H1 (cell line): ENCODE data around the gene OR52E4. TPM values are rescaled to one million over a fixed set of nuclear protein-coding genes. Genes with fewer than 3 reads are reported as not detected.

Experiments used
- CTCF ChIA-PET: fragments of 300-600 bp; sonication (Branson Sonifier 250); formaldehyde crosslinking; loops from one replicate; lab custom pipeline; 2021; ENCODE audit not compliant: partially characterized antibody; lab: Charles Lee
- POLR2A ChIA-PET: fragments of 300-600 bp; sonication (Branson Sonifier 250); formaldehyde crosslinking; loops from one replicate; lab custom pipeline; 2021; ENCODE audit warnings: inconsistent platforms; ENCODE audit not compliant: partially characterized antibody; lab: Charles Lee
- DNase-seq, 2 experiments: peaks; one replicate each; pipeline versions ENCODE4 v3.0.0 to v3.0.0-alpha.2; 2010 to 2022; ENCODE audit warnings: low spot score in 2 of 2, low read depth in 1 of 2, mixed read lengths in 1 of 2
- FAIRE-seq: peaks from 2 replicates; lab custom pipeline; 2011; peaks lifted over from hg19 to GRCh38; lab: Jason Lieb, UNC
- H2AFZ ChIP-seq: 2 replicates; pipeline ENCODE4 v1.8.1; 2012; ENCODE audit warnings: low read length, inconsistent platforms
- H2AK5ac ChIP-seq: 2 replicates; pipeline ENCODE4 v1.6.1; 2013; ENCODE audit warnings: low read depth, low read length
- H2BK120ac ChIP-seq: replicated peaks from 2 replicates; pipeline ENCODE3; 2013; ENCODE audit warnings: low read depth, low read length, inconsistent platforms
- H2BK12ac ChIP-seq: 2 replicates; pipeline ENCODE4 v1.6.1; 2013; ENCODE audit warnings: low read depth, low read length
- H2BK15ac ChIP-seq: 2 replicates; pipeline ENCODE4 v1.6.1; 2013; ENCODE audit warnings: low read length
- H2BK20ac ChIP-seq: 2 replicates; pipeline ENCODE4 v1.6.1; 2013; ENCODE audit warnings: low read length
- H2BK5ac ChIP-seq: 2 replicates; pipeline ENCODE4 v1.6.1; 2013; ENCODE audit warnings: low read depth, low read length
- H3K14ac ChIP-seq: 2 replicates; pipeline ENCODE4 v1.6.1; 2013; ENCODE audit warnings: inconsistent platforms; ENCODE audit not compliant: insufficient read length
- H3K18ac ChIP-seq: 2 replicates; pipeline ENCODE4 v1.6.1; 2013; ENCODE audit warnings: low read length; ENCODE audit errors: extremely low read depth
- H3K23ac ChIP-seq: 2 replicates; pipeline ENCODE4 v1.6.1; 2013; ENCODE audit warnings: inconsistent platforms; ENCODE audit not compliant: insufficient read length
- H3K23me2 ChIP-seq: 2 replicates; pipeline ENCODE4 v1.6.1; 2013; ENCODE audit warnings: low read depth, low read length
- H3K27ac ChIP-seq: 2 replicates; pipeline ENCODE4 v1.6.1; 2011; ENCODE audit warnings: low read depth, low read length, inconsistent platforms
- H3K27me3 ChIP-seq, 4 experiments: replicated peaks in 1 of 4; 1 replicate in 1 of 4; 2 replicates in 3 of 4; pipeline versions ENCODE4 v1.6.1 to v1.8.1; 2011 to 2013; ENCODE audit warnings: low read length in 3 of 4, mild to moderate bottlenecking in 3 of 4, inconsistent platforms in 2 of 4, mixed read lengths in 2 of 4, moderate library complexity in 1 of 4; ENCODE audit not compliant: control insufficient read depth in 3 of 4, insufficient read depth in 3 of 4; ENCODE audit errors: extremely low read depth in 1 of 4
- H3K36me3 ChIP-seq, 4 experiments: 2 replicates each; pipeline versions ENCODE4 v1.6.1 to v1.8.1; 2011 to 2013; ENCODE audit warnings: mild to moderate bottlenecking in 4 of 4, low read length in 3 of 4, moderate library complexity in 2 of 4, control low read depth in 1 of 4, inconsistent platforms in 1 of 4; ENCODE audit not compliant: insufficient read depth in 4 of 4, control insufficient read depth in 2 of 4
- H3K4ac ChIP-seq: replicated peaks from 2 replicates; pipeline ENCODE3; 2013; ENCODE audit warnings: low read length, low read depth, mixed read lengths, inconsistent platforms; ENCODE audit not compliant: insufficient read length
- H3K4me1 ChIP-seq, 4 experiments: replicated peaks in 1 of 4; 1 replicate in 1 of 4; 2 replicates in 3 of 4; pipeline versions ENCODE4 v1.6.1 to v1.8.1; 2011 to 2013; ENCODE audit warnings: low read length in 3 of 4, inconsistent platforms in 2 of 4, mixed read lengths in 1 of 4; ENCODE audit not compliant: insufficient read depth in 4 of 4, control insufficient read depth in 3 of 4
- H3K4me2 ChIP-seq, 2 experiments: 2 replicates each; pipeline versions ENCODE4 v1.6.1 to v1.8.1; 2011 to 2013; ENCODE audit warnings: low read depth in 2 of 2, low read length in 2 of 2, control low read depth in 1 of 2, inconsistent platforms in 1 of 2, mild to moderate bottlenecking in 1 of 2; ENCODE audit not compliant: insufficient read depth in 1 of 2
- H3K4me3 ChIP-seq, 4 experiments: fragments of 200-600, 300-600 bp in 1 of 4; sonication (generic), shearing (Covaris generic), sonication (Bioruptor Twin) in 1 of 4; 2 replicates each; pipeline versions ENCODE4 v1.5.1 to v1.8.1; 2011 to 2016; ENCODE audit warnings: low read length in 4 of 4, low read depth in 3 of 4, control low read depth in 2 of 4, inconsistent platforms in 2 of 4, mild to moderate bottlenecking in 2 of 4, mixed read lengths in 1 of 4, moderate library complexity in 1 of 4; ENCODE audit not compliant: insufficient read depth in 2 of 4; ENCODE audit errors: extremely low read depth in 1 of 4
- H3K56ac ChIP-seq: replicated peaks from 2 replicates; pipeline ENCODE3; 2013; ENCODE audit warnings: low read depth, mild to moderate bottlenecking, mixed read lengths, low read length, inconsistent platforms; ENCODE audit not compliant: insufficient read length
- H3K79me1 ChIP-seq: 2 replicates; pipeline ENCODE4 v1.6.1; 2013; ENCODE audit warnings: low read depth, low read length, control low read depth
- H3K79me2 ChIP-seq, 2 experiments: 2 replicates each; pipeline versions ENCODE4 v1.6.1 to v1.8.1; 2012 to 2013; ENCODE audit warnings: low read length in 2 of 2, mild to moderate bottlenecking in 2 of 2, inconsistent platforms in 1 of 2; ENCODE audit not compliant: insufficient read depth in 2 of 2, control insufficient read depth in 1 of 2
- H3K9ac ChIP-seq, 4 experiments: replicated peaks in 1 of 4; 1 replicate in 1 of 4; 2 replicates in 3 of 4; pipeline versions ENCODE4 v1.6.1 to v1.8.1; 2011 to 2013; ENCODE audit warnings: low read depth in 3 of 4, low read length in 3 of 4, control low read depth in 2 of 4, mild to moderate bottlenecking in 2 of 4, moderate library complexity in 2 of 4, inconsistent platforms in 1 of 4; ENCODE audit errors: extremely low read depth in 1 of 4
- H3K9me3 ChIP-seq, 2 experiments: 2 replicates each; pipeline versions ENCODE4 v1.6.1 to v1.8.1; 2012 to 2013; ENCODE audit warnings: mild to moderate bottlenecking in 2 of 2, moderate library complexity in 2 of 2, control low read depth in 1 of 2, inconsistent platforms in 1 of 2, low read depth in 1 of 2, low read length in 1 of 2, mixed read lengths in 1 of 2; ENCODE audit not compliant: insufficient read depth in 2 of 2
- H4K20me1 ChIP-seq, 2 experiments: replicated peaks in 1 of 2; 2 replicates each; pipeline versions ENCODE3 to v1.8.1; 2011 to 2013; ENCODE audit warnings: inconsistent platforms in 2 of 2, low read length in 2 of 2, mild to moderate bottlenecking in 1 of 2; ENCODE audit not compliant: insufficient read depth in 2 of 2, control insufficient read depth in 1 of 2
- H4K5ac ChIP-seq: 2 replicates; pipeline ENCODE4 v1.6.1; 2013; ENCODE audit warnings: low read length, low read depth, mixed read lengths, inconsistent platforms; ENCODE audit not compliant: insufficient read length
- H4K8ac ChIP-seq: 2 replicates; pipeline ENCODE4 v1.8.0; 2013; ENCODE audit warnings: mild to moderate bottlenecking, moderate library complexity, low read length, inconsistent platforms; ENCODE audit not compliant: insufficient read depth; ENCODE audit errors: extremely low read depth
- H4K91ac ChIP-seq: replicated peaks from 2 replicates; pipeline ENCODE3; 2013; ENCODE audit warnings: low read length, mixed read lengths, inconsistent platforms; ENCODE audit not compliant: insufficient read length
- NANOG ChIP-seq: IDR thresholded peaks from 2 replicates; pipeline ENCODE4 v1.6.1; 2011; ENCODE audit warnings: low read length, low read depth, mild to moderate bottlenecking, inconsistent platforms; ENCODE audit not compliant: insufficient read depth, poor library complexity, severe bottlenecking
- polyA plus RNA-seq, 7 experiments: library from polyadenylated mRNA; depleted of rRNA in 3 of 7; stranded (reverse) in 5 of 7; unstranded in 2 of 7; fragments of >200 nt in 5 of 7; fragments of 200-250 nt in 2 of 7; gene quantifications; 1 replicate in 5 of 7; 2 replicates in 1 of 7; 4 replicates in 1 of 7; pipeline versions ENCODE4 v1.2.1 to v1.2.3, GENCODE V29; 2011 to 2013; ENCODE audit warnings: missing spikeins in 2 of 7, mixed read lengths in 2 of 7
- total RNA-seq: library from RNA; stranded (reverse); fragmentation: NEBNext Ultra II Directional; extraction: Animal tissue kit (Norgen Biotek cat#: 25700); gene quantifications from 2 replicates; pipeline ENCODE4 v1.2.1, GENCODE V29; 2021

The OR52E4 gene
- total and polyA plus RNA-seq, 2 of the 8 experiments (the other 6 are each of a cell fraction or from before 2014, with no cell fraction given): not detected

- Histone ChIP-seq H3K14ac (no peak overlapping the region), H3K79me1 (no peaks in the 10 kb centered on the region), H3K9ac (no peak overlapping the region), H4K5ac (no peak overlapping the region), H2BK5ac (no peak overlapping the region), H3K56ac (no peak overlapping the region), H4K8ac (no peak overlapping the region), H3K4ac (no peak overlapping the region), H2AFZ (no peak overlapping the region), H3K4me3 (no peak overlapping the region), H3K4me1 (no peaks in the 10 kb centered on the region), H3K23ac (no peak overlapping the region), H3K36me3 (no peaks in the 10 kb centered on the region), H2BK20ac (no peak overlapping the region), H2BK15ac (no peak overlapping the region), H2BK12ac (no peak overlapping the region), H3K4me2 (no peak overlapping the region), H2BK120ac (no peak overlapping the region), H4K91ac (no peak overlapping the region), H2AK5ac (no peak overlapping the region), H3K18ac (no peak overlapping the region), H4K20me1 (no peaks in the 10 kb centered on the region), H3K23me2 (no peaks in the 10 kb centered on the region), H3K79me2 (no peaks in the 10 kb centered on the region), H3K27ac (no peak overlapping the region), H3K27me3 (no peaks in the 10 kb centered on the region), H3K9me3 (peaks cover 0 to under 1% of the 10 kb centered on the region in 2 experiments; a peak in 2 of 4 replicates)
- ChIA-PET POLR2A (no interaction called here), CTCF (interaction anchor here (1.3 to 1.4 kb wide), 2 partner anchors 16 to 335 kb away, joined by 3 to 4 read pairs; no protein-coding TSS in a partner anchor)
- FAIRE-seq: no peak
- no peak for DNase-seq
- TF ChIP-seq NANOG: no peak
Measured at GRCh38 chr11:5923427-5923776, 43.0 kb downstream of the OR52E4 start.
